HG03064 (cell line): ENCODE results near the gene FPR2.
"Not testable (repeated sequence)": the region's sequence is repeated elsewhere in the genome, so short reads cannot be mapped to it uniquely, and the experiment has no call there.

Experiments
- ATAC-seq: cut with Tn5 transposase; IDR thresholded peaks from one replicate; pipeline ENCODE4 v1.9.1; 2021; ENCODE audit warnings: low read depth; ENCODE audit not compliant: unreplicated experiment

Gene FPR2

DNA sequence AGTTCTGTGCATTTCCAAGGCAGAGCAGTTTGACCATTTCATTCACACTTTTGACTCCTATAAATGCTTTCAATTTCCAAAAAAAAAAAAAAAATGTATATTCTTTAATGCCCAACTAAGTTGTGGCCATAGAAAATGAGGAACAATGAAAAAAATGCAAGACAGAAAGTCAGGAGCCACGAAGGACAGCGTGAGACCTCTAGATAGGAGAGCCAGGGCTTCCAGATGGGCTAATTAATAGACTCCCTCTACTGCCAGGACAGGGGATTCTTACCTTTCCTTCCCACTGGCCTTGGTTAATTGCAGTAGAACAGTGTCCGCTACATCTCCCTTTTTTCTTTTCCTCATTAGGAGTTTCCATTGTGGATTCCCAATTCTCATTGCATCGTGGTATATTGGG lies 42.5 kb downstream of the FPR2 start:
- ATAC-seq, result no peak

DNA sequence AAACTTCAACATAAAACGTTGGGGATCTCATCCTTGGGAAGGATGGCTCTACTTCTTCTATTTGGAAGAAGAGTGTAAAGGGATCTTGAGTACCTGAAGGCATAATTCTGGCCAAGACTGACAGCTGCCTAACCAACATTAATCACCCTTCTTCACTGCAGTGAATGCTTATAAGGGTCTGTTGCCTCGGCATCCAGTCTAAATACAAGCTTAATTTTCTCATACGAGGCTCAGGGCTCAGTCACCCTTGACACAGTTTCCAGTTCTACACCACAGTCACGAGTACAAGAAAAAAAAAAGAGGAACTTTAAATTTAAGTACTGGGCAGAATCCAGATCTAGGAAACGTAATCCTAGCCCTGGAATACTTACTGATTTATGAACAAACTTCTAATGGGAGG lies 43.0 kb downstream of the FPR2 start:
- ATAC-seq, result no peak

DNA sequence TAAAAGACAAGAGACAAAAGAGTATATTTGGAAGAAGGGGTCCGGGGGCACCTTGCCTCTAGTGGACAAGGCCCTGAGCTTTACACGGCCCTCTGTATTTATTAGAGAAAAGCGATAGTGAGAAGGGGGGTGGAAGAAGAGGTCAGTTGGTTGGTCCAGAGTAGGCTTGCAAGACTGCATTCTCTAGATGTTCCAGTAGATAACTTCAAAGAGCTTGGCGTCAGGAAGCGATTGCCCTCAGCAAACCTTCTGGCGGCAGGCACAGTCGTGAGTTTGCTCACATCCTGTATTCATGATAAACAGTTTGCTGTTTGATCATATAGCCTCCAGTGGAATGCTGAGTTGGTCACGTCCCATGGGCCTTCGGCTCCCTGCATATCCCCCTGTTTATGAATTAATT lies 43.8 kb downstream of the FPR2 start:
- not testable (repeated sequence) for ATAC-seq

DNA sequence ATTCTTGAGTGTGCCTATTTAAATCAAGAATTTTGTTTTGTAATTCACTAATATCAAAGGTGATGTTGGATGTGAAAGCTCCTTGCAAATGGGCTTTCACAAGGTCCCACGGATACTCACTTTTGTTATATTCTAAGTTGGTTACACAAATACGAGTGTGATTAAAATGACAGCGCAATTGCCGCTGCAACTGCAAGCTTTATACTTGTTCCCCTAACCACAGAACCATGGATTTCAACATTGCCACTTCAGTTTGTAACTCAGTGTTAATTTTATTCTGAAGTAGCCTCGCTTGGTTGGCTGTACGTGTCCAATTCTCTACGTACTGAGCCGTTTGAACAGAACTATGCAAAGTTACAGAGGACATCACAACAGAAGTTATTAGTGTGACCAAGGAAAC lies 44.4 kb downstream of the FPR2 start:
- not testable (repeated sequence) for ATAC-seq

DNA sequence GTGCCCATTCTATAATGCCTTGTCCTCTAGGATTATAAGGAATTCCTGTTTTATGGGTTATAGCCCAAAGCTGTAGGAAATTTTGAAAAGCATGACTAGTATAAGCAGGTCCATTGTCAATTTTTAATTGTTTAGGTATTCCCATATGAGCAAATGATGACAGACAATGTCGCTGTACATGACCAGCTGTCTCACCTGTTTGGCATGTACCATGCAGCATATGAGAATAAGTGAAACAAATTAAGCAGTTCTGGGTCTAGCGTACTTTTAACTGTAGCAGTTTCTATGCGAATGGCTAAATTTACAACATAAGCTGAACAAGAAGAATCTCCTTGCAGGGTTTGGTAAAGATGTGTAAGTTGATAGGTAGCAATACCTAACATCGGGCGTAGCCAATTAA lies 45.6 kb downstream of the FPR2 start:
- ATAC-seq, result not testable (repeated sequence)

DNA sequence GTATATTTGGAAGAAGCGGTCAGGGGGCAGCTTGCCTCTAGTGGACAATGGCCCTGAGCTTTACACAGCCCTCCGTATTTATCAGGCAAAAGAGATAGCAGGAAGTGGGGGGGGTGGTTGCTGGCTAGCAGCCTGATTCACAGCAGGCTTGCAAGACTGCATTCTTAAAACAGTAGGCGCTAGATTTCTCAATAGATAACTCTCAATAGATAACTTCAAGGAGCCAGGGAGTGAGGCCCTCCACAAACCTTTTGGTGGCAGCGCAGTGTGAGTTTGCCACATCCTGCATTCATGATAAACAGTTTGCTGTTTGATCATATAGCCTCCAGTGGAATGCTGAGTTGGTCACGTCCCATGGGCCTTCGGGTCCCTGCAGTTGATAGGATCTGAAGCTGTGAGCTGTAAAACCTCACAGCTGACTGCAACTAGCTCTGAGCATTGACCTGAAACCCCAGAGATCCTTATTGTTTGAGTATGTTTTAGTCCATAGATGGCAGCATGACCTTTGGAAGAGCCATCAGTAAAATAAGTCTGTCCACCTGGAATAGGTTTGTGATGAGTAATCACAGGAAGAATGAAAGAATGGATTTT lies 46.2 kb downstream of the FPR2 start:
- ATAC-seq, result no peak

DNA sequence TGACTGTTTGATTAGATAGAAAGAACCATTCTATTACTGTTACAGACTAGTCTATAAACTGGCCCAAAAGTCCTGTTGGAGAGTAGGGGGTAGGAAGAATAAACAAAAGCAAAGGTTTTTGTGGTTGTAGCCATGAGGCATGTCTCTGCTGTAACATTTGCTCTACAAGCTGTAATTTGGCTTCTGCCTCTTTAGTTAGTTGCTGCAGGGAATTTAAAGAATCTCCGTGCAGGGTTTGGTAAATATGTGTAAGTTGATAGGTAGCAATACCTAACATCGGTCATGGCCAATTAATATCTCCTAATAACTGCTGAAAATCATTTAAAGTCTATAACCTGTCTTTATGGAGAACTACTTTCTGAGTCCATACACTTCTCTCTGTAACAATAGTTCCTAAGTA lies 46.9 kb downstream of the FPR2 start:
- ATAC-seq, result no peak

DNA sequence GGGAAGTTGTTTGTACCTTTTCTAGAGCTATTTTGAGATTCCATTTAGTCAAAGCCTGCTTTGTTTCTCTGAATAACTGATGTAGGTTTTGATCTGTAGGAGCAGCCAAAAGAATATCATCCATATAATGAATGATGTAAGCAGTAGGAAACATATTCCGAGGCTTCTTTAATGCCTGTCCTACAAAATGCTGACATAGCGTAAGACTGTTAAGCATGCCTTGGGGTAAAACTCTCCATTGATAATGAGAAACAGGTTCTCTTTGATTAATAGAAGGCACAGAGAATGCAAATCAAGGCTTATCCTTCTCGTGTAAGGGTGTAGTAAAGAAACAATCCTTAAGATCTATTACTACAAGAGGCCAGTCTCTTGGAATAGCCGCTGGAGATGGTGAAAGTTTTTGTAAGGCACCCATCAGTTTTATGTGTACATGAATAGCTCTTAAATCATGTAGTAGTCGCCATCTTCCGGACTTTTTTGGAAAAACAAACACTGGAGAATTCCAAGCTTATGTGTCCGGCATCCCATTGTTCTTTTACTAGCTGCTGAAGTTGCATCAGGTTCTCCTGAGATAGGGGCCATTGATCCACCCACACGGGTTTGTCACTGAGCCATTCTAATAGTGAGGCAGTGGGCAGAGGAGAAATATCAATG lies 47.5 kb downstream of the FPR2 start:
- no peak for ATAC-seq

DNA sequence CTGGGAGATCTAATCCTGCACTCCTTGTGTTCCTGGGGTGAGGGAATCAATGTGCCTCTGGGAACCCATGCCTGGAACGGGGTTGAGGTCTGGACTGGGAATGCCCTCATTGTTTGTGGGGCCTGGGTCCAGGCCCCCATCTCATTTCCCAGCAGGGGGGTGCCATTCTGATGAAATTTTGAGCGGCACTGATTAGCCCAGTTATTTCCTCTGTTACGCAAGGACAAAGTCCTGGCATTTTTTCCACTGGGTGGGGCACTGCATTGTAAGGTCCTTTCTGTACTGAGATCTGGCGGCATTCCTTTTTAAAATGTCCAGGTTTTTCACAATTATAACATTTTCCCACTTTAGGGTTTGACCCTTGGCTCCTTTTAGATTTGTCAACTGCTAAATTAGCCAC lies 48.8 kb downstream of the FPR2 start:
- no peak for ATAC-seq

DNA sequence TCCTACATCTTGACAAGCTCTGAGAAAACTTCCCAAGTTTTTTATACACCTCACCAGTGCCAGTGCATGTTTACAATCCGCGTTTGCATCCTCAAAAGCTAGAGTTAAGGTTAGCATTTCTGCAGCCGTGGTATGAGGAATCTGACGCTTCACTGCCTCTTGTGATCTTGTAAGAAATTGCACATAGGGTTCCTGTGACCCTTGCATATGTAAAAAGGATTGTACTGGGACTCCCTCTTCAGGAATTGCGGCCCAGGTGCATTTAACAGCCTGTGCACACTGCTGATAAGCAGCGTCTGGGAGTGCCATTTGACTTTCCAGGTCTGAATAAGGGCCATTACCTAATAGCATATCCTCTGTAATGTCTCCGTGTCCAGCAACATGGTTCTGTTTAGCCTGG lies 49.2 kb downstream of the FPR2 start:
- no peak for ATAC-seq

DNA sequence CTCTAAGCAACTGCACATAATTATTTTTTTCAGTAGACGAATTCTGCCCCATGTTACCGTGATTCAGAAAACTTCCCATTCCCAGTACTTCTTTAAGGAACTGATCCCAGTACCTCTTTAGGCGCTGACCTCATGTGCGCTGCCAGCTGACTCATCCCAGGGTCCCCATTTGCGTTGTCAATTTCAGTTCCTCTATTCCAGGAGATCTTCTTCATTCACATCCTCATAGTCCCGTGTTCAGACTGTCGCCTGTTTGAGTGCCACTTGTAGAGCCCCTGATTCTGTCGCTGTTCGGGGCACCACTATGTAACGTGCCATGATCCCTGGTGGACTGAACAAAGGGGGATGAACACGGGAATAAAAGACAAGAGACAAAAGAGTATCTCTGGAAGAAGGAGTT lies 50.4 kb downstream of the FPR2 start:
- no peak for ATAC-seq

DNA sequence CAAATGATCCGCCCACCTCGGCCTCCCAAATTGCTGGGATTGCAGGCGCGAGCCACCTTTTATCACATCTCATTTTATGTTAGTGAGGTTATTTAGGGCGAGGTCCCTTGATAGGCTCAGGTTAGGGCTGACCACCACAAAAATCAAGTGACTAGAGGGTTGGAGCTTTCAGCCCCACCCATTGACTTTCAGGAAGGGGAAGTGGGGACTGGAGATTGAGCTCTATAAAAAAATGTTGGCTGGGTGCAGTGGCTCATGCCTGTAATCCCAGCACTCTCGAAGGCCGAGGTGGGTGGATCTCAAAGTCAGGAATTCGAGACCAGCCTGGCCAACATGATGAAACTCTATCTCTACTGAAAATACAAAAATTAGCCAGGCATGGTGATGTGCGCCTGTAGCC lies 54.1 kb downstream of the FPR2 start:
- no peak for ATAC-seq

DNA sequence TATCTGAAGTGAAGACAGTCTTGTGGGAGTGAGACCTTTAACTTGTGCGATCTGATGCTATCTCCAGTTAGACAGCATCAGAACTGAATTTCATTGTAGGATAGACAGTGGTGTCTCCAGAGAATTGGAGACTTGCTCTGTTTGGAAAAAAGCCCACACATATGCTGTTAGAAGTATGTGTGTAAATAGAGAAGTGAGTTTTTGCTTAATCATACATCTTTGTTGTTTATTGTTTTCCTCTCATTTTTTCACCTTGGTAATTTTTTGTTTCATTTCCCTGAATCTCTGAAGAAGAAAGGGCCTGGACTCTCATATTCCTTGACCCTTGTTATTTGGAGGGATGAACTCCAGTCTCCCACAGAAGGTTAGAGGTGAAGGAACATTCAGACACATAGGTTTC lies 55.7 kb downstream of the FPR2 start:
- no peak for ATAC-seq

DNA sequence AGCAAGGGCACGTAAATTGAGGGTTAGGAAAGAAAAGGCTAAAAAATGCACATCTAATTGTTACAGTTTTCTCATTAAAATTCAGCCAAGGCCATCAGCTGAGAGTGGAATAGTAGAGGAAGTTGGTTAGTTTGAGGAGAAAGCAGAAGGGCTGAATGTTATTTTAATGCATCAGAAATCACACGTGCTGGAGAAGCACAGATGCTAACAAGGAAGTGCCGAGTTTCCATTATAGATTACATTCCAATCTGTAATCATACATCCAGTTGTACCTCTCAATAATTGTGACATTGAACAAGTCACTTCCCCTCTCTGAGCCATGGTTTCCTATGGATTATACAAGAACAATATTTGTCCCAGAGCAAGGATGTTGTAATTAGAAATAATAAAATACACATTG lies 59.0 kb downstream of the FPR2 start:
- ATAC-seq, result no peak
